ENCODE data around the gene GDPGP1. TPM values are rescaled to one million over a fixed set of nuclear protein-coding genes. Genes with fewer than 3 reads are reported as not detected.

GDPGP1 gene
- 5.4 and 5.7 TPM in 2 replicates for polyA plus RNA-seq (2011; rRNA removed)
- polyA plus RNA-seq (2012; cell fraction: cytosol; rRNA removed): 4.1 and 5.6 TPM in 2 replicates
- polyA plus RNA-seq (2012; cell fraction: nucleus; rRNA removed): 7.8 and 8.5 TPM in 2 replicates
- polyA plus RNA-seq (2017; fragmentation: RNase III; extraction: RNeasy Plus Mini Kit Qiagen cat#74134 plus additional on column Dnase treatment): 3.8 to 5.1 TPM (median 4.4 TPM) in 3 replicates
- polyA minus RNA-seq (2011; rRNA and poly(A)+ RNA removed): 26.4 and 27.4 TPM in 2 replicates

- 3% methylated on average over 36 of the region's 49 CpGs for WGBS (ENCODE audit: missing lambda C conversion rate)
These were observed at the start of gene GDPGP1 for GRCh38 chr15:90234096-90234988. Gene GDPGP1 (plus strand): TSS chr15:90234209. CDS start chr15:90240909, 6,700 bp downstream.

More at GRCh38 chr15:90234096-90234988, at the start of gene GDPGP1:
- Histone ChIP-seq H3K9me3 (no peaks in the 10 kb centered on the region), H3K27ac (peak within 1 kb of the TSS; percentile 86 to 90), H3K4me2 (peak within 1 kb of the TSS; percentile 93), H3K4me1 (peaks cover 26% of the 10 kb centered on the region), H3K4me3 (peak within 1 kb of the TSS; percentile 85)
- peak in 1 of 2 experiments; percentile 65; a peak in 3 of 6 replicates for ATAC-seq
- DNase-seq (ENCODE audit: low read depth in 1 of 2, low spot score in 1 of 2): peak in 1 of 2 experiments; percentile 97
- FAIRE-seq: no peak
- CTCF ChIA-PET: interaction anchor here (0.9 to 36.4 kb wide), 21 partner anchors 8 to 494 kb away, joined by 3 to 732 read pairs (median 5); partner anchors contain the start of genes AP3S2, SEMA4B and TTLL13
- POLR2A ChIA-PET: interaction anchor here (0.6 to 2.3 kb wide), 24 partner anchors 9 to 340 kb away, joined by 3 to 24 read pairs (median 5); partner anchors contain the start of genes AP3S2, ARPIN, IDH2 and NGRN
- TF ChIP-seq POLR2A (IDR thresholded peaks at IDR 0.05; ENCODE audit: low read length) (peak; percentile 95), ZFP36 (IDR thresholded peaks at IDR 0.05; ENCODE audit: borderline replicate concordance, partially characterized antibody) (no peak), EP300 (IDR thresholded peaks at IDR 0.05) (no peak), MYC (IDR thresholded peaks at IDR 0.05; ENCODE audit: borderline replicate concordance, low read length) (0 out of 2 replicates have a peak, but pooled peaks have one; percentile 11), BCL3 (IDR thresholded peaks at IDR 0.05) (peak; percentile 61; the same call in 1 of the 3 replicates), TP53 (CRISPR knock-in tag; IDR thresholded peaks at IDR 0.05) (no peak), TFCP2L1 (CRISPR knock-in tag; IDR thresholded peaks at IDR 0.05) (0 out of 2 replicates have a peak, but pooled peaks have one; percentile 41), PBX3 (IDR thresholded peaks at IDR 0.05) (0 out of 2 replicates have a peak, but pooled peaks have one; percentile 4), PHF8 (IDR thresholded peaks at IDR 0.05; ENCODE audit: borderline replicate concordance, low read depth) (peak; percentile 39), FOSL2 (IDR thresholded peaks at IDR 0.05) (no peak), FOSL2 (CRISPR knock-in tag; IDR thresholded peaks at IDR 0.05) (peak; percentile 91), HMGXB4 (CRISPR knock-in tag; IDR thresholded peaks at IDR 0.05; ENCODE audit: borderline replicate concordance) (no peak), JUN (IDR thresholded peaks at IDR 0.05) (no peak; a peak in 2 of 5 replicates), RNF2 (IDR thresholded peaks at IDR 0.05; ENCODE audit: borderline replicate concordance, low read depth) (no peak), RARB (CRISPR knock-in tag; IDR thresholded peaks at IDR 0.05) (0 out of 2 replicates have a peak, but pooled peaks have one; percentile 52), MAX (IDR thresholded peaks at IDR 0.05) (peak; percentile 54), MAZ (IDR thresholded peaks at IDR 0.05; ENCODE audit: borderline replicate concordance, low read depth, low read length) (0 out of 2 replicates have a peak, but pooled peaks have one; percentile 61), ZSCAN20 (CRISPR knock-in tag; IDR thresholded peaks at IDR 0.05) (no peak), CEBPB (IDR thresholded peaks at IDR 0.05) (peak; percentile 34 to 72; a peak in 3 of 4 replicates), SMC3 (IDR thresholded peaks at IDR 0.05) (no peak)
